Esophagus mucosa (tissue), 1 donor: ENCODE data around the gene PHLDB1. TPM values are rescaled to one million over a fixed set of nuclear protein-coding genes. Genes with fewer than 3 reads are reported as not detected.

Experiments
- ATAC-seq: fragments of 200-7000 bp; cut with Tn5 transposase; one replicate; pipeline ENCODE4 v1.9.1; 2020
- total RNA-seq: library from RNA; stranded (reverse); gene quantifications from one replicate; pipeline ENCODE4 v1.2.4, GENCODE V29; 2023
- donor health status: DM: yes; HTN: yes; CAD: no.

The PHLDB1 gene
- total RNA-seq, 1 donor from 2014 or later: 9.3 TPM

DNA sequence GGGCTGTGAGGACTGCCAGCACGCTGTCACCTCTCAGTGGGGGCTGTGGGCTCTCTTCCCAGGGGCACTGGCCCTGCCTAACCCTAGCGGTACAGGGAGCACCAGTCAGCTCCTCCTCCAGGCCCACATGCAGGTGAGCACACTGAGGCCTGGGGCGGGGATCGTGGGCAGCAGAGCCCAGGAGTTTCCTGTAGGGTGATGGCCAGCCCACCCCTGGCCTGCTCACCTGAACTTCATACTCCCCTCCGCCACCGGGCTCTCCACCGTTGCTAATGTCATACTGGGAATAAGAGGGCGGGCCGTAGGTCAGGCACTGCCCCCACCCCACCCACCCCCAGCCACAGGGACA, 82.1 kb downstream of the PHLDB1 start:
- ATAC-seq: peak; percentile 22

DNA sequence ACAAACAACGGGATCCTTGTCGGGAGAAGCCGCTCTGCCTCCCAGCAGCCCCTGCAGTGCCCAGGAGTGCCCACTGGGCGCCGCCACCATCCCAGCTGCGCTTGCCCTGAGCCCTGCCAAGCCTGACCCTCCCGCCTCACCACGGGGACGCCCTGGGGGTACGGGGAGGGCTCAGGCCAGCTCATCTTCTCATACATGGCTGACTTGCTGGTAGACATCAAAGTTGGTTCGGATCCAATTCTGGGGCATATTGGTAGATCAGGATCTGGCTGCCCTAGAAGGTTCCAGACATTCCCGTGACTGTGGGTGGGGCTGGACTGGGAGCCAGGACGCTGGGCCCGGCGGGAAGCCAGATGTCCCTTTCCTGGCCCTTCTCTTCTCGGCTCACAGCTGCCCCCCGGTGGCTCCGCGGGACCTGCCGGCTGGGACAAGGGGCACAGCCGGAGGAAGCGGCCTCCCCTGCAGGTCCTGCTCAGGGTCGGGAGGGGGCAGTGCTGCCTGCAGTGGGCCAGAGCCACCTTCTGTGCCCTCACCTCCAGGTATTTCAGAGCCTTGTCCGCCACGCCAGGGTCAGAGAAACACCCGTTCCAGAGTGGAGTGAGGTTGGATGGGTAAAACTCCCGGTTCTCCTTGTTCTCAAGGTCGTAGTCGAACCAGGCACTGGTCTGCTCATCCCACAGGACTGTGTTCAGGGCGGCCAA, 82.6 kb downstream of the PHLDB1 start:
- peak; percentile 92 for ATAC-seq

GRCh38 chr11:118690553-118691304, 83.3 kb downstream of the PHLDB1 start:
- no peak for ATAC-seq

GRCh38 chr11:118691926-118692830, 84.8 kb downstream of the PHLDB1 start:
- peak; percentile 54 for ATAC-seq

DNA sequence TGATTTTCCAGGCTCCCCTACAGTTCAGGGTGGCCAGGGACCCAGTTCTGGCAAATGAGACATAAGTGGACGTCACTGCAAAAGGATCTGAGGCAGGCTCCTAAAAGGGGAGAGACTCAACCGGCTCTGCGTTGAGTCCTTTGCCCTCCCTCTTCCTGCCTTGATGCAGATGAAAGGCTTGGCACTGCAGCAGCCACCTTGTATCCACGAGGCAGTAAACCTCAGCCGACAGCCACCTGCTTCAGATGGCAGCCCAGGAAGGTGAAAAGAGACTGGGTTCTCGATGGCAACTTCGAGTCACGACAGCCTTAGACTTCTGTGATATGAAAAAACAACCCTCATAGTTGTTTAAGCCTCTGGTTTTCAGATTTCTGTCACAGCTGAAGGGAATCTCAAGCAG, 86.8 kb downstream of the PHLDB1 start:
- ATAC-seq: no peak

- no peak for ATAC-seq
Observed at GRCh38 chr11:118694771-118695170, 87.4 kb downstream of the PHLDB1 start.

- no peak for ATAC-seq
Observed at GRCh38 chr11:118696673-118697226, 89.3 kb downstream of the PHLDB1 start.

DNA sequence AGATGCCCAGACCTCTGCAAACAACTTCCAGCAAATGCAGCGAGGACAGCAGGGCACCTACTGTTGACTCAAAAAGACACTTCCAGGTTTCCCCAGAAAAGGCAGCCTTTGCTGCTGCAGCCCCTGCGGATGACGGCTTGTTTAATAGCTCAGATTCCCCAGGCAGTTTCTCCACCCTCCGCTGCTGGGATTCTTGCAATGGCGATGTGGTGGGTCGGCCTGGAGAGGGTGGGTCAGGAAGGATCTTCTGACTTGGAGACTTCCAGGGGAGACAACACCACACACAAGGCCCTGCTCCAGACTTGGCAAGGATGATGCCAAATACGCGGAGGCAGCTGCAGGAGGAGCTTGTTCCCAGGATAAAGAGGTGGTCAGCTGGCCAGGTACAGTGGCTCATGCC, 89.9 kb downstream of the PHLDB1 start:
- ATAC-seq: no peak

DNA sequence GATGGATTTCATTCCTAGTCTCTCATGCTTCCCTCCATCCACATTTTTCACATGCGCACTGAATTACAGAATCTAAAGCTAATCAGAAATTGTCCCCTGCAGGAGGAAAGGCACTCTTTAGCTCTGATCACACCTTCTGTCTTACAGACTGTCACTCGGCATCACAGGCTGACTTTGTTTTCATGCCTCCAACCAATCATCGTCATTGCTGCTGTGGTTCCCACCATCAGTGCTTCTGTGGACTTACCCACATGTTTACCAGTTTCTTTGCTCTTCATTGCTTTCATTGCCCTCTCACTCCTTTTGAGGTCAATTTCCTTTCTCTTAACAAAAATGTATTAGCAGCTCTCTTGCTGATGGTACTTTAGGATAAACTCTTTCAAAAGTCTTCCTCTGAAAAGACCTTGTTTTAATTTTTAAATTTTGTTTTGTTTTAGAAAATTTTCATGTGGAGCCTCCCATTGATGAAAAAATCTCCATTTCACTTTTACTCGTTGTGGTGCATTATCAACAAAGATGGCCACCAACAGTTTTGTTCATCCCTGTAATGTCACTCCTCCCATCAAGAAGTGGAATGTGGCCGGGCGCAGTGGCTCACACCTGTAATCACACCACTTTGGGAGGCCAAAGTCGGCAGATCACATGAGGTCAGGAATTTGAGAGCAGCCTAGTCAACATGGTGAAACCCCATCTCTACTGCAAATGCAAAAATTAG, 92.2 kb downstream of the PHLDB1 start:
- ATAC-seq: no peak

DNA sequence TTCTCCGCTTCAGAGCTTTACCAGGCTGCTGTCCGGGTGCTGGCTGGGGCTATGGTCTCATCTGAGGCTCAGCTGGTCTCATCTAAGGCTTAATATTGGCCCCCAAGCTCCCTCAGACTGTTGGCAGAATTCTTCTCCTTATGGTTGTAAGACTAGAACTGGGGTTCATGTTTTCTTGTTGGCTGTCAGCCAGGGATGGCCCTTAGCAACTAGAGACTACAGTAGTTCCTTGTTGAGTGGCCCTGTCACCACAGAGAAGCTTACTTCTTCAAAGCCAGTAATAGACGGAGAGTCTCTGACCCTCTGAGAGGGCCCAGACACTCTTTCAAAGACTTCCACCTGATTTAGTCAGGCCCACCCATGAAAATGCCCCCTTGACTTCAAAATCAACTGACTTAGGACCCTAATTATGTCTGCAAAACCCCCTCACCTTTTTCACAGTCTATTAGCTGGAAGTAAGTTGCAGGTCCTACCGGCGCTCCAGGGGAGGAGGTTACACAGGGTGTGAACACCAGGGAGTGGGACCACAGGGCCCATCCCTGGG, 96.2 kb downstream of the PHLDB1 start:
- ATAC-seq: no peak

GRCh38 chr11:118705111-118705741, 97.8 kb downstream of the PHLDB1 start:
- ATAC-seq: peak; percentile 25

DNA sequence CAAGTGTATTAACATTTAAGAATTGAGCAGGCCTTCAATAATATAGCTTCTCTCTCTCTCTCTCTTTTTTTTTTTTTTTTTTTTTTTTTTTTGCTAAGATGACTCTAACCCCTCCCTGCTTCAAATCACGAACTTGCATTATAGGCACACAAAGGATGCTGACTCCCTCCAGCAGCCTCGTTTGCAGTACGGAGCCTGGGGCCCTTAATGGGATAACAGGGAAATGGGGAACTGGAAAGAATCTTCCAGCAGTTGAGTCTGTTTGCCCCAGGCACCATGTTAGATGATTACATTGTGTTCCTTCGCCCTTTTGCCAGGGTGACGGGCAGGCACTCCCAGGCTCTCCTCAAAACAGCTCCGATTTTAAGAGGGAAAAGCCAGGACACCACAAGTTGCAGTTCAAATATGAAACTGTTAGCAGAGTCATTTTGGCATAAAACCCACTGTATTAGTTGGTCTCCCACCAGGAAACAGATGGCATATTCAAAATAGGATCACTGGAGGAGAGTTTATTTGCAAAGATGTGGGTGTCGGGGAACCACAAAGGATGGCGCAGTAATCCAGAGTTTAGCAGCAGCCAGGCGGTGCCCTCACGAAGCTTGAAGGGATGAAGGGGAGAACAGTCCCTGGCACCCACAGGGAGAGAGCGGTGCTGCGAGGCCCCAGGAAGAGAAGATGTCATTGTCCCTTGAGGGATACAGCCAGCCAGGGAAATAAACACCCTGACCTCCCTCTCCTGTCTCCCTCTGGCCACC, 98.6 kb downstream of the PHLDB1 start:
- no peak for ATAC-seq

- ATAC-seq: no peak
Observed at GRCh38 chr11:118706546-118706825, 99.1 kb downstream of the PHLDB1 start.

Other genes starting within 250 kb of the PHLDB1 start
- 23.6 TPM for gene UBE4A, start 248.0 kb upstream of the PHLDB1 start, total RNA-seq
- gene ATP5MG, start 206.0 kb upstream of the PHLDB1 start, total RNA-seq: 186 TPM
- 25.6 TPM for gene KMT2A, start 171.1 kb upstream of the PHLDB1 start, total RNA-seq
- gene TTC36, start 80.1 kb upstream of the PHLDB1 start, total RNA-seq: not detected
- gene TMEM25, start 76.4 kb upstream of the PHLDB1 start, total RNA-seq: 8.3 TPM
- gene IFT46, start 41.7 kb upstream of the PHLDB1 start, total RNA-seq: 14.6 TPM
- gene ARCN1, start 35.2 kb upstream of the PHLDB1 start, total RNA-seq: 71.7 TPM
- gene TREH, start 72.0 kb downstream of the PHLDB1 start, total RNA-seq: 0.68 TPM
- gene DDX6, start 183.5 kb downstream of the PHLDB1 start, total RNA-seq: 65.8 TPM